Transverse colon (tissue), 4 donors: Measurements from ENCODE around the gene CHMP1A. TPM values are rescaled to one million over a fixed set of nuclear protein-coding genes. Genes with fewer than 3 reads are reported as not detected.

Experiments used
- DNase-seq: peaks from one replicate; pipeline ENCODE4 v3.0.0-alpha.2; 2019
- H3K27ac ChIP-seq, 4 donors: fragments of 200-600 bp; sonication (generic); 2 replicates each; pipeline ENCODE4 v1.5.1; 2016 to 2018; ENCODE audit warnings: inconsistent platforms in 4 of 4
- H3K27me3 ChIP-seq: fragments of 200-600 bp; sonication (generic); 2 replicates; pipeline ENCODE4 v1.5.1; 2017; ENCODE audit warnings: inconsistent platforms
- H3K36me3 ChIP-seq, 4 donors: fragments of 200-600 bp; sonication (generic); 2 replicates each; pipeline ENCODE4 v1.5.1; 2017 to 2019; ENCODE audit warnings: inconsistent platforms in 4 of 4
- H3K4me1 ChIP-seq, 4 donors: fragments of 200-600 bp; sonication (generic); 2 replicates each; pipeline ENCODE4 v1.5.1; 2017 to 2020; ENCODE audit warnings: inconsistent platforms in 4 of 4
- H3K4me3 ChIP-seq, 4 donors: fragments of 200-600 bp; sonication (generic); 1 replicate in 1 of 4; 2 replicates in 3 of 4; pipeline versions ENCODE4 v1.5.1 to v1.6.1; 2017 to 2019; ENCODE audit warnings: inconsistent platforms in 4 of 4
- H3K9me3 ChIP-seq, 2 donors: fragments of 200-600 bp; sonication (generic); 2 replicates each; pipeline ENCODE4 v1.5.1; 2017 to 2019; ENCODE audit warnings: inconsistent platforms in 2 of 2
- EP300 ChIP-seq: sonication (generic); formaldehyde crosslinking; IDR thresholded peaks from one replicate; pipeline ENCODE4 v1.6.1; 2017; ENCODE audit warnings: antibody characterized with exemption, low read depth
- POLR2A ChIP-seq: fragments of 450-650 bp; IDR thresholded peaks from one replicate; pipeline ENCODE4 v1.6.1; 2016; ENCODE audit warnings: antibody characterized with exemption, mild to moderate bottlenecking, moderate library complexity
- POLR2AphosphoS5 ChIP-seq, 3 donors: sonication (generic); formaldehyde crosslinking; IDR thresholded peaks; one replicate each; pipeline ENCODE4 v1.6.1; 2016; ENCODE audit warnings: antibody characterized with exemption in 3 of 3
- WGBS, 2 donors: methylation state at CpG; one replicate each; pipeline ENCODE4 v1.1.5; 2018; ENCODE audit warnings: low coverage in 1 of 2; 5-methylcytosine and 5-hydroxymethylcytosine counted together
- in situ Hi-C, 4 donors: fragments of 200-750 bp; cut with MboI; loops; one replicate each; pipeline versions ENCODE4 v1.15.0 to v1.15.1; 2017; ENCODE audit warnings: low sequenced_read_pairs in 3 of 4, low pct_ligation_motif_present in 1 of 4, low pct_unique_long_range_greater_than_20kb in 1 of 4
- intact Hi-C: fragments of 100-400 bp; cut with DNase I; formaldehyde crosslinking; loops from one replicate; pipeline ENCODE4 v1.15.1; 2023; ENCODE audit warnings: low total_unique reads
- total RNA-seq, 4 donors: library from RNA; depleted of rRNA; stranded (reverse); fragments of >200 nt; gene quantifications; one replicate each; pipeline ENCODE4 v1.1.0, GENCODE V29; 2016
- TF ChIP-seq, protein P1 (sequence below), 5 experiments: fragments of 200-600 bp in 3 of 5; fragments of 450-650 bp in 2 of 5; sonication (generic) in 3 of 5; IDR thresholded peaks; 1 replicate in 2 of 5; 2 replicates in 3 of 5; pipeline ENCODE4 v1.5.1; 2016 to 2017; ENCODE audit warnings: antibody characterized with exemption in 5 of 5, inconsistent platforms in 3 of 5, mild to moderate bottlenecking in 2 of 5, moderate library complexity in 1 of 5

CHMP1A gene
- total RNA-seq, 4 donors from 2014 or later: 131 to 184 (median 144) TPM

DNA sequence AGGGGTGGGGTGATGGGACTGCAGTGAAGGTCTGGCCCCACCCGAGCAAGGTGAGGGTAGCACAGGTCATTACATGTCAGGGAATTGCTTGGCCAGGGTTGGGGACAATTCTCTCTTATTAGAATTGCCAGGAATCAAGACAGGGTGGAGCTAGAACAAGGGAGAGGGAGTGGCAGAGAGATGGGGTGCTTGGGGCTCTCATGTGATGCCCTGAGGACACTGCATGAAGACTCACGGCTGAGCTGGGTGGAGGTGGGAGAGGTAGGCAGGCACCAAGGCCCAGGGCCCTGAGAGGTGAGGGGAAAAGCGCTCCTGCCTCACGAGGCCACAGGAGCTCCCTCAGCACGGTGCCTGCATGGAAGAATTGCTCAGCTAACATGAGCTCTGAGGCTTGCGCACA lies 40.5 kb downstream of the CHMP1A start:
- intact Hi-C loops: no loop called here
- 55% methylated on average over 6 of the region's 6 CpGs; no CpG with 5 or more reads in 1 of the 2 donors for WGBS, 2 donors
- Histone ChIP-seq H3K36me3 (no peaks in the 10 kb centered on the region), H3K27ac (no peak overlapping the region), H3K4me3 (no peak overlapping the region), H3K4me1 (no peaks in the 10 kb centered on the region), H3K27me3 (peaks cover 74% of the 10 kb centered on the region), H3K9me3 (no peaks in the 10 kb centered on the region)
- DNase-seq: no peak
- TF ChIP-seq EP300 (no peak), POLR2AphosphoS5 (IDR thresholded peaks at IDR 0.05) (no peak), POLR2A (no peak)
- TF ChIP-seq, protein P1, sequence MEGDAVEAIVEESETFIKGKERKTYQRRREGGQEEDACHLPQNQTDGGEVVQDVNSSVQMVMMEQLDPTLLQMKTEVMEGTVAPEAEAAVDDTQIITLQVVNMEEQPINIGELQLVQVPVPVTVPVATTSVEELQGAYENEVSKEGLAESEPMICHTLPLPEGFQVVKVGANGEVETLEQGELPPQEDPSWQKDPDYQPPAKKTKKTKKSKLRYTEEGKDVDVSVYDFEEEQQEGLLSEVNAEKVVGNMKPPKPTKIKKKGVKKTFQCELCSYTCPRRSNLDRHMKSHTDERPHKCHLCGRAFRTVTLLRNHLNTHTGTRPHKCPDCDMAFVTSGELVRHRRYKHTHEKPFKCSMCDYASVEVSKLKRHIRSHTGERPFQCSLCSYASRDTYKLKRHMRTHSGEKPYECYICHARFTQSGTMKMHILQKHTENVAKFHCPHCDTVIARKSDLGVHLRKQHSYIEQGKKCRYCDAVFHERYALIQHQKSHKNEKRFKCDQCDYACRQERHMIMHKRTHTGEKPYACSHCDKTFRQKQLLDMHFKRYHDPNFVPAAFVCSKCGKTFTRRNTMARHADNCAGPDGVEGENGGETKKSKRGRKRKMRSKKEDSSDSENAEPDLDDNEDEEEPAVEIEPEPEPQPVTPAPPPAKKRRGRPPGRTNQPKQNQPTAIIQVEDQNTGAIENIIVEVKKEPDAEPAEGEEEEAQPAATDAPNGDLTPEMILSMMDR (IDR thresholded peaks at IDR 0.05): no peak
- in situ Hi-C loops: no loop called here

DNA sequence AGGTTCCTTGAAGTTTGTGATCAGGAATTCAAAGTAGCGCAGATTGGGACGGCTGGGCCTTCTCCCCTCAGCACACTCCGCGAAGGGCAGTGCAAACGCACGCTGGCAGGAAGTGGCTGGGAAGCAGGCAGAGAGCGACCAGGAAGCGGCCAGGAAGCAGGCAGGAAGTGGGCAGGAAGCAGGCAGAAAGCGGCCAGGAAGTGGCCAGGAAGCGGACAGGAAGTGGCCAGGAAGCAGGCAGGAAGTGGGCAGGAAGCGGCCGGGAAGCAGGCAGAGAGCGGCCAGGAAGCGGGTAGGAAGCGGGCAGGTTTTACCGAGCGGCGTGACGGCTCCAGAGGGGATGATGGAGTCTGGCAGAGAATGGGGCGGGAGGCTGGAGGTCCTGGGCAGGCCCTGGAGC lies 40.9 kb downstream of the CHMP1A start:
- intact Hi-C loops (no loop called here), in situ Hi-C loops (no loop called here)
- Histone ChIP-seq H3K27me3 (peaks cover 74% of the 10 kb centered on the region), H3K4me1 (no peaks in the 10 kb centered on the region), H3K27ac (no peak overlapping the region), H3K9me3 (no peaks in the 10 kb centered on the region), H3K4me3 (no peak overlapping the region), H3K36me3 (no peaks in the 10 kb centered on the region)
- 61 to 78% methylated on average over 14 to 20 of the region's 20 CpGs for WGBS, 2 donors
- DNase-seq: no peak
- no peak for TF ChIP-seq EP300

DNA sequence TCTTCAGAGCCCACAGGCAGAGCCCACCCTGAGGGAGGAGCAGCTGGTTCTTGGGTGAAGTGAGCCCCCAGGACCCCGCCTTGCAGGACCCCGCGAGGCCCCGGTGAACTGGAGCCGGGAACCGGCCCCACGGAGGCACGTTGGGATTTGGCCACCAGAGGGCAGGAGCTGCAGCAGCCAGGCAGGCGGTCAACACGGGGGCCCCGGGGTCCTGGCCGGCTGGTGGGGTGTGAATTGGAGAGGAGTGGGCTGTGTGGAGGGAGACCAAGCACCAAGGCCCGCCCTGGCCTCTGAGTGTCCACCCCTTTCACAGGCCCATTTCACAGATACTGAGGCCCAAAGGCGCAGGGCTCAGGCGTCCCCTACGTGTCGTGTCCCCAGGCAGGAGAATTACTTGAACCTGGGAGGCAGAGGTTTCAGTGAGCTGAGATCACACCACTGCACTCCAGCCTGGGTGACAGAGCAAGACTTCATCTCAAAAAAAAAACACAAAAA lies 41.9 kb downstream of the CHMP1A start:
- peak; percentile 30 for DNase-seq
- H3K9me3 ChIP-seq: no peaks in the 10 kb centered on the region
- no peaks in the 10 kb centered on the region for H3K4me1 ChIP-seq
- intact Hi-C loops: no loop called here
- WGBS, 2 donors: 29% methylated on average over 17 of the region's 17 CpGs; no CpG with 5 or more reads in 1 of the 2 donors
- H3K36me3 ChIP-seq: no peaks in the 10 kb centered on the region
- H3K27me3 ChIP-seq: peaks cover 73% of the 10 kb centered on the region
- in situ Hi-C loops: no loop called here
- TF ChIP-seq POLR2A (no peak), POLR2AphosphoS5 (IDR thresholded peaks at IDR 0.05) (no peak)
- TF ChIP-seq, protein P1 (IDR thresholded peaks at IDR 0.05): peak; percentile 46 to 60 (median 48)
- no peak overlapping the region for H3K27ac ChIP-seq
- no peak overlapping the region for H3K4me3 ChIP-seq

DNA sequence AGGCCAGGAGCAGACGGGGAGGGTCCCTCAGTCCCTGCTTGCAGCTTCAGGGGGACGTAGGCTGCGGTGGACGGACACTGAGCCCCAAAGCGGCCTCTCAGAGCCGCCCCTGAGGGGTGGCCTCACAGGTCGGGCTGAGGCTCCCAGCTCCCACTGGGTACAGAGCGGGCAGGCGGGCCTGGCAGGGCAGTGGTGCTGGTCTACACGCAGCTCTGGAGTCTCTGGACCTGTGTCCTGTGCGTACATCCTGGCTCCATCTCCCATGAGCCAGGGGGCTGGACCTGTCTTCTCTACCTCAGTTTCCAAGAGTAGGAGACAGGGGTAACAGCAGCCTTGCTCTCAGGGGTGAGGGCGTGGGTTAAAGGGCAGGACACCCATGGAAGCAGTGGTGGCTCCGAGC lies 42.3 kb downstream of the CHMP1A start:
- H3K4me1 ChIP-seq: no peaks in the 10 kb centered on the region
- in situ Hi-C loops: no loop called here
- WGBS, 2 donors: 93% methylated on average over 12 of the region's 13 CpGs; no CpG with 5 or more reads in 1 of the 2 donors
- no peaks in the 10 kb centered on the region for H3K36me3 ChIP-seq
- TF ChIP-seq, protein P1 (IDR thresholded peaks at IDR 0.05): no peak
- TF ChIP-seq POLR2AphosphoS5 (IDR thresholded peaks at IDR 0.05) (no peak), POLR2A (no peak), EP300 (no peak)
- no peak overlapping the region for H3K27ac ChIP-seq
- peaks cover 73% of the 10 kb centered on the region for H3K27me3 ChIP-seq
- no peak overlapping the region for H3K4me3 ChIP-seq
- intact Hi-C loops: no loop called here
- no peaks in the 10 kb centered on the region for H3K9me3 ChIP-seq
- no peak for DNase-seq

DNA sequence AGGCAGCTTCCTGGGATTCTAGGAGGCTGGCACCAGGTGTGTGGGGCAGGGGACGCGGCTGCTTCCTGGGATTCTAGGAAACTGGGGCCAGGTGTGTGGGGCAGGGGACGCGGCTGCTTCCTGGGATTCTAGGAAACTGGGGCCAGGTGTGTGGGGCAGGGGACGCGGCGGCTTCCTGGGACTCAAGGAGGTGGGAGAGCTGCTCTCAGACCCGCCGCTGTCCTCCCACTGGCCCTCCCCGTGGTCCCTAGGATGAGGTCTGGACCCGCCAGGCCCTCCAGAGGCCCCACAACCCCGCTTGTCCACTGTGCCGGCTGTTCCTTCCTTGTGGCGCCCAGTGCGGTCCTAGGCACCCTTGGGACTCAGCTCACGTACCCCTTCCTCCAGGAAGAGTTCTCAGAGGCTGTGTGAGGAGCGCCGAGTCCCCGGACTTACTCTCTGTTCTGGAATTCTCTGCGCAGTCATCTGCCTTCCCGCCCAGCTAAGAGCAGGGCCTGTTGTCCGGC lies 43.5 kb downstream of the CHMP1A start:
- in situ Hi-C loops: no loop called here
- 92% methylated on average over 21 of the region's 22 CpGs; no CpG with 5 or more reads in 1 of the 2 donors for WGBS, 2 donors

More for the DNA sequence above, 43.5 kb downstream of the CHMP1A start:
- H3K4me3 ChIP-seq: no peak overlapping the region
- intact Hi-C loops: no loop called here
- H3K36me3 ChIP-seq: no peaks in the 10 kb centered on the region
- peaks cover 80% of the 10 kb centered on the region for H3K27me3 ChIP-seq
- peaks cover 0 to 3% (median under 1%) of the 10 kb centered on the region in 4 donors for H3K4me1 ChIP-seq
- no peak for DNase-seq
- H3K27ac ChIP-seq: no peak overlapping the region
- no peaks in the 10 kb centered on the region for H3K9me3 ChIP-seq
- TF ChIP-seq EP300: no peak
- TF ChIP-seq POLR2AphosphoS5 (IDR thresholded peaks at IDR 0.05): no peak
- no peak for TF ChIP-seq POLR2A
- TF ChIP-seq, protein P1 (IDR thresholded peaks at IDR 0.05): no peak
